Activated naive CD4-positive, alpha-beta T cell treated with anti-CD3 and anti-CD28 coated beads, Interleukin-2, amount 10 ng/mL, durations not matched to agents 7 days and 5 days (primary cell): ENCODE data around the gene KCNN1.
A peak's percentile ranks its signal among the peaks of the same experiment; 100 is the strongest.
"Not testable (repeated sequence)": the region's sequence is repeated elsewhere in the genome, so short reads cannot be mapped to it uniquely, and the experiment has no call there.

Experiments used
- CTCF ChIA-PET: fragments of 350-600 bp; sonication (Branson Sonifier 250); formaldehyde crosslinking; loops from one replicate; lab custom pipeline; 2021; ENCODE audit warnings: antibody characterized with exemption; lab: Charles Lee
- DNase-seq: peaks from one replicate; pipeline ENCODE4 v3.0.0-alpha.2; 2020
- H3K27ac Mint-ChIP-seq: one replicate; pipeline ENCODE4 v1.8.0; 2021; ENCODE audit warnings: mild to moderate bottlenecking, moderate library complexity, mixed read lengths
- H3K27me3 Mint-ChIP-seq: one replicate; pipeline ENCODE4 v1.8.0; 2021; ENCODE audit warnings: mild to moderate bottlenecking, mixed read lengths
- H3K36me3 Mint-ChIP-seq: one replicate; pipeline ENCODE4 v1.8.0; 2021; ENCODE audit warnings: mixed read lengths
- H3K4me1 Mint-ChIP-seq: one replicate; pipeline ENCODE4 v1.8.0; 2021; ENCODE audit warnings: mixed read lengths
- H3K4me3 Mint-ChIP-seq: one replicate; pipeline ENCODE4 v1.8.0; 2021; ENCODE audit warnings: mild to moderate bottlenecking, moderate library complexity, mixed read lengths
- H3K9me3 Mint-ChIP-seq: one replicate; pipeline ENCODE4 v1.8.0; 2021; ENCODE audit warnings: mixed read lengths

The KCNN1 gene

GRCh38 chr19:17993076-17993813 is 26.3 kb downstream of the KCNN1 start:
- Mint-ChIP-seq H3K9me3 (no peaks in the 10 kb centered on the region), H3K36me3 (no peaks in the 10 kb centered on the region), H3K4me1 (no peaks in the 10 kb centered on the region), H3K4me3 (no peak overlapping the region), H3K27me3 (peaks cover 31% of the 10 kb centered on the region), H3K27ac (no peak overlapping the region)
- CTCF ChIA-PET, result interaction anchor here (6.5 to 10.6 kb wide), 2 partner anchors 47 to 57 kb away, joined by 73 to 216 read pairs; partner anchors contain the start of gene CCDC124
- DNase-seq, result no peak

- peaks cover 25% of the 10 kb centered on the region for H3K27me3 Mint-ChIP-seq
- H3K4me1 Mint-ChIP-seq, result peaks cover 21% of the 10 kb centered on the region
- no peak overlapping the region for H3K4me3 Mint-ChIP-seq
- DNase-seq, result peak; percentile 90
- peaks cover 2% of the 10 kb centered on the region for H3K36me3 Mint-ChIP-seq
- H3K9me3 Mint-ChIP-seq, result no peaks in the 10 kb centered on the region
- no peak overlapping the region for H3K27ac Mint-ChIP-seq
- CTCF ChIA-PET, result interaction anchor here (0.6 to 10.6 kb wide), 8 partner anchors 9 to 168 kb away, joined by 3 to 216 read pairs (median 8); partner anchors contain the start of genes CCDC124 and RPL18A
Measured at GRCh38 chr19:17996826-17997316, 30.0 kb downstream of the KCNN1 start.

- Mint-ChIP-seq H3K9me3 (no peaks in the 10 kb centered on the region), H3K27ac (no peak overlapping the region), H3K36me3 (peaks cover 8% of the 10 kb centered on the region), H3K4me3 (no peak overlapping the region), H3K27me3 (peaks cover 18% of the 10 kb centered on the region), H3K4me1 (peaks cover 29% of the 10 kb centered on the region)
- CTCF ChIA-PET, result interaction anchor here (1.3 to 10.6 kb wide), 6 partner anchors 52 to 167 kb away, joined by 3 to 216 read pairs (median 14); partner anchors contain the start of genes CCDC124 and RPL18A
- DNase-seq, result no peak
Measured at GRCh38 chr19:17997969-17998826, 31.3 kb downstream of the KCNN1 start.

- Mint-ChIP-seq H3K27ac (peak overlapping the region; percentile 83), H3K4me1 (peaks cover 33% of the 10 kb centered on the region), H3K36me3 (peaks cover 8% of the 10 kb centered on the region), H3K4me3 (peak overlapping the region; percentile 26), H3K27me3 (peaks cover 16% of the 10 kb centered on the region), H3K9me3 (no peaks in the 10 kb centered on the region)
- DNase-seq, result no peak
- CTCF ChIA-PET, result interaction anchor here (6.5 to 10.6 kb wide), 2 partner anchors 53 to 63 kb away, joined by 73 to 216 read pairs; partner anchors contain the start of gene CCDC124
Measured at GRCh38 chr19:17998827-17999150, 31.9 kb downstream of the KCNN1 start.

- H3K9me3 Mint-ChIP-seq, result no peaks in the 10 kb centered on the region
- peak overlapping the region; percentile 97 for H3K27ac Mint-ChIP-seq
- H3K27me3 Mint-ChIP-seq, result peaks cover 16% of the 10 kb centered on the region
- H3K36me3 Mint-ChIP-seq, result peaks cover 8% of the 10 kb centered on the region
- no peak for DNase-seq
- H3K4me1 Mint-ChIP-seq, result peaks cover 33% of the 10 kb centered on the region
- peak overlapping the region; percentile 74 for H3K4me3 Mint-ChIP-seq
- CTCF ChIA-PET, result interaction anchor here (2.7 to 10.6 kb wide), 3 partner anchors 54 to 140 kb away, joined by 8 to 216 read pairs (median 73); partner anchors contain the start of genes CCDC124 and RPL18A
Measured at GRCh38 chr19:17999684-18000479, 33.0 kb downstream of the KCNN1 start.

- CTCF ChIA-PET, result interaction anchor here (2.7 to 10.6 kb wide), 2 partner anchors 65 to 141 kb away, joined by 8 to 216 read pairs; partner anchors contain the start of genes CCDC124 and RPL18A
- Mint-ChIP-seq H3K36me3 (peaks cover 8% of the 10 kb centered on the region), H3K9me3 (no peaks in the 10 kb centered on the region), H3K27me3 (peaks cover 12% of the 10 kb centered on the region), H3K27ac (peak overlapping the region; percentile 97), H3K4me3 (peak overlapping the region; percentile 74), H3K4me1 (peaks cover 33% of the 10 kb centered on the region)
- DNase-seq, result peak; percentile 48
Measured at GRCh38 chr19:18000480-18000914, 33.6 kb downstream of the KCNN1 start.

GRCh38 chr19:18000915-18001776 is 34.2 kb downstream of the KCNN1 start:
- Mint-ChIP-seq H3K4me1 (peaks cover 33% of the 10 kb centered on the region), H3K36me3 (peaks cover 8% of the 10 kb centered on the region), H3K27me3 (peaks cover 5% of the 10 kb centered on the region), H3K27ac (peak overlapping the region; percentile 97), H3K4me3 (peak overlapping the region; percentile 74), H3K9me3 (no peaks in the 10 kb centered on the region)
- DNase-seq, result peak; percentile 95
- CTCF ChIA-PET, result interaction anchor here (2.7 to 10.6 kb wide), 2 partner anchors 65 to 141 kb away, joined by 8 to 216 read pairs; partner anchors contain the start of genes CCDC124 and RPL18A

GRCh38 chr19:18001777-18002345 is 35.0 kb downstream of the KCNN1 start:
- H3K4me1 Mint-ChIP-seq, result peaks cover 35% of the 10 kb centered on the region
- DNase-seq, result no peak
- H3K27me3 Mint-ChIP-seq, result peaks cover 2% of the 10 kb centered on the region
- CTCF ChIA-PET, result interaction anchor here (2.7 to 10.6 kb wide), 2 partner anchors 66 to 142 kb away, joined by 8 to 216 read pairs; partner anchors contain the start of genes CCDC124 and RPL18A
- H3K27ac Mint-ChIP-seq, result peak overlapping the region; percentile 90
- peaks cover 2% of the 10 kb centered on the region for H3K9me3 Mint-ChIP-seq
- H3K36me3 Mint-ChIP-seq, result peaks cover 10% of the 10 kb centered on the region
- peak overlapping the region; percentile 74 for H3K4me3 Mint-ChIP-seq

GRCh38 chr19:18002347-18002850 is 35.5 kb downstream of the KCNN1 start:
- H3K27me3 Mint-ChIP-seq, result peaks cover 3% of the 10 kb centered on the region
- peaks cover 40% of the 10 kb centered on the region for H3K4me1 Mint-ChIP-seq
- peak overlapping the region; percentile 74 for H3K4me3 Mint-ChIP-seq
- peaks cover 14% of the 10 kb centered on the region for H3K36me3 Mint-ChIP-seq
- peak; percentile 39 for DNase-seq
- H3K9me3 Mint-ChIP-seq, result peaks cover 2% of the 10 kb centered on the region
- H3K27ac Mint-ChIP-seq, result peak overlapping the region; percentile 90
- CTCF ChIA-PET, result interaction anchor here (1.1 to 2.7 kb wide), 3 partner anchors 58 to 143 kb away, joined by 3 to 8 read pairs (median 4); partner anchors contain the start of gene RPL18A

GRCh38 chr19:18005750-18006149 is 38.8 kb downstream of the KCNN1 start:
- H3K27me3 Mint-ChIP-seq, H3K4me3 Mint-ChIP-seq, H3K9me3 Mint-ChIP-seq, DNase-seq, H3K27ac Mint-ChIP-seq: not testable (repeated sequence)
- H3K36me3 Mint-ChIP-seq, result peaks cover 29% of the 10 kb centered on the region
- H3K4me1 Mint-ChIP-seq, result peaks cover 49% of the 10 kb centered on the region
- CTCF ChIA-PET, result interaction anchor here (1.3 to 5.5 kb wide), 2 partner anchors 55 to 72 kb away, joined by 3 to 58 read pairs; no protein-coding TSS in a partner anchor

GRCh38 chr19:18007044-18007916 is 40.4 kb downstream of the KCNN1 start:
- H3K4me1 Mint-ChIP-seq, result peaks cover 54% of the 10 kb centered on the region
- peak overlapping the region; percentile 83 for H3K4me3 Mint-ChIP-seq
- peaks cover 3% of the 10 kb centered on the region for H3K27me3 Mint-ChIP-seq
- DNase-seq, result peak; percentile 83
- CTCF ChIA-PET, result interaction anchor here (0.5 to 5.5 kb wide), 11 partner anchors 11 to 161 kb away, joined by 3 to 58 read pairs (median 4); partner anchors contain the start of gene PIK3R2
- peaks cover 32% of the 10 kb centered on the region for H3K36me3 Mint-ChIP-seq
- peaks cover 2% of the 10 kb centered on the region for H3K9me3 Mint-ChIP-seq
- peak overlapping the region; percentile 95 for H3K27ac Mint-ChIP-seq
